H9 (cell line): ENCODE results near the gene NRP2. TPM values are rescaled to one million over a fixed set of nuclear protein-coding genes. Genes with fewer than 3 reads are reported as not detected.

ENCODE experiments used
- DNase-seq: peaks from one replicate; pipeline ENCODE4 v3.0.0-alpha.2; 2017
- H2AFZ ChIP-seq: one replicate; pipeline ENCODE4 v1.6.1; 2013; ENCODE audit warnings: mild to moderate bottlenecking, low read length, control low read depth, moderate library complexity
- H2AK5ac ChIP-seq: 2 replicates; pipeline ENCODE4 v1.6.1; 2013; ENCODE audit warnings: low read length, control low read depth, mixed read lengths; ENCODE audit not compliant: insufficient read length
- H2BK120ac ChIP-seq: one replicate; pipeline ENCODE4 v1.6.1; 2013; ENCODE audit warnings: low read depth, mild to moderate bottlenecking, low read length, control low read depth, inconsistent platforms; ENCODE audit not compliant: poor library complexity, severe bottlenecking
- H2BK12ac ChIP-seq: 2 replicates; pipeline ENCODE4 v1.6.1; 2013; ENCODE audit warnings: low read length, control low read depth, mixed read lengths, low read depth; ENCODE audit not compliant: insufficient read length
- H2BK15ac ChIP-seq: 2 replicates; pipeline ENCODE4 v1.6.1; 2013; ENCODE audit warnings: low read depth, low read length, control low read depth
- H2BK20ac ChIP-seq: one replicate; pipeline ENCODE4 v1.6.1; 2013; ENCODE audit warnings: low read depth, mild to moderate bottlenecking, low read length, control low read depth, inconsistent platforms; ENCODE audit not compliant: poor library complexity, severe bottlenecking
- H2BK5ac ChIP-seq: 2 replicates; pipeline ENCODE4 v1.6.1; 2013; ENCODE audit warnings: low read length, control low read depth, mixed read lengths; ENCODE audit not compliant: insufficient read length
- H3K14ac ChIP-seq: 2 replicates; pipeline ENCODE4 v1.6.1; 2013; ENCODE audit warnings: low read length, control low read depth; ENCODE audit not compliant: insufficient read depth
- H3K18ac ChIP-seq: 2 replicates; pipeline ENCODE4 v1.6.1; 2013; ENCODE audit warnings: low read depth, mild to moderate bottlenecking, mixed read lengths, low read length, control low read depth; ENCODE audit not compliant: insufficient read length
- H3K23ac ChIP-seq: 2 replicates; pipeline ENCODE4 v1.6.1; 2013; ENCODE audit warnings: low read length, control low read depth, mixed read lengths, low read depth; ENCODE audit not compliant: insufficient read length
- H3K23me2 ChIP-seq: 2 replicates; pipeline ENCODE4 v1.6.1; 2013; ENCODE audit warnings: low read depth, mild to moderate bottlenecking, mixed read lengths, low read length, control low read depth; ENCODE audit not compliant: insufficient read length, poor library complexity, severe bottlenecking
- H3K27ac ChIP-seq: 2 replicates; pipeline ENCODE4 v1.5.1; 2013; ENCODE audit warnings: low read length, control low read depth, mixed read lengths, low read depth; ENCODE audit not compliant: insufficient read length
- H3K27me3 ChIP-seq: 2 replicates; pipeline ENCODE4 v1.6.1; 2013; ENCODE audit warnings: low read length, control low read depth, inconsistent platforms; ENCODE audit not compliant: insufficient read depth
- H3K4ac ChIP-seq: 2 replicates; pipeline ENCODE4 v1.6.1; 2013; ENCODE audit warnings: low read depth, mild to moderate bottlenecking, control low read depth, inconsistent platforms, low read length, moderate library complexity
- H3K4me1 ChIP-seq: 2 replicates; pipeline ENCODE4 v1.6.1; 2013; ENCODE audit warnings: low read length, control low read depth, inconsistent platforms; ENCODE audit not compliant: insufficient read depth
- H3K4me2 ChIP-seq: 2 replicates; pipeline ENCODE4 v1.6.1; 2013; ENCODE audit warnings: low read length, control low read depth, mixed read lengths; ENCODE audit not compliant: insufficient read length, insufficient read depth
- H3K56ac ChIP-seq: 2 replicates; pipeline ENCODE4 v1.6.1; 2013; ENCODE audit warnings: low read depth, mild to moderate bottlenecking, mixed read lengths, low read length, control low read depth; ENCODE audit not compliant: insufficient read length
- H3K79me1 ChIP-seq: 2 replicates; pipeline ENCODE4 v1.6.1; 2013; ENCODE audit warnings: low read depth, mild to moderate bottlenecking, moderate library complexity, low read length, control low read depth, inconsistent platforms; ENCODE audit not compliant: insufficient read depth, poor library complexity, severe bottlenecking
- H3K79me2 ChIP-seq: 2 replicates; pipeline ENCODE4 v1.6.1; 2013; ENCODE audit warnings: low read length, control low read depth, inconsistent platforms; ENCODE audit not compliant: insufficient read depth
- H3K9ac ChIP-seq: 2 replicates; pipeline ENCODE4 v1.6.1; 2013; ENCODE audit warnings: low read length, control low read depth, mixed read lengths; ENCODE audit not compliant: insufficient read length; ENCODE audit errors: extremely low read depth
- H3K9me3 ChIP-seq: one replicate; pipeline ENCODE4 v1.6.1; 2013; ENCODE audit warnings: low read depth, low read length, inconsistent platforms; ENCODE audit not compliant: control insufficient read depth
- H3T11ph ChIP-seq: one replicate; pipeline ENCODE4 v1.6.1; 2013; ENCODE audit warnings: mild to moderate bottlenecking, low read length, control low read depth, inconsistent platforms
- H4K20me1 ChIP-seq: one replicate; pipeline ENCODE4 v1.6.1; 2013; ENCODE audit not compliant: control insufficient read depth, insufficient read length, insufficient read depth
- H4K5ac ChIP-seq: 2 replicates; pipeline ENCODE4 v1.6.1; 2013; ENCODE audit warnings: low read depth, mild to moderate bottlenecking, mixed read lengths, low read length, control low read depth; ENCODE audit not compliant: insufficient read length
- H4K8ac ChIP-seq: replicated peaks from 2 replicates; pipeline ENCODE4 v1.6.1; 2013; ENCODE audit warnings: low read length, control low read depth, mixed read lengths, low read depth; ENCODE audit not compliant: insufficient read length
- H4K91ac ChIP-seq: 2 replicates; pipeline ENCODE4 v1.6.1; 2013; ENCODE audit warnings: low read depth, mild to moderate bottlenecking, moderate library complexity, mixed read lengths, low read length, control low read depth; ENCODE audit not compliant: insufficient read length
- H3K27ac Mint-ChIP-seq, 3 experiments: 2 replicates in 2 of 3; 3 replicates in 1 of 3; pipeline ENCODE4 v1.8.0; 2020 to 2021; ENCODE audit warnings: mixed read lengths in 3 of 3, mild to moderate bottlenecking in 1 of 3, moderate library complexity in 1 of 3
- H3K27me3 Mint-ChIP-seq: 2 replicates; pipeline ENCODE4 v1.8.0; 2021; ENCODE audit warnings: low read depth, mild to moderate bottlenecking, moderate library complexity, mixed read lengths
- H3K36me3 Mint-ChIP-seq, 3 experiments: 2 replicates in 2 of 3; 3 replicates in 1 of 3; pipeline ENCODE4 v1.8.0; 2020 to 2021; ENCODE audit warnings: low read depth in 3 of 3, mixed read lengths in 3 of 3; ENCODE audit not compliant: insufficient read depth in 1 of 3
- H3K4me1 Mint-ChIP-seq, 2 experiments: 2 replicates each; pipeline ENCODE4 v1.8.0; 2020; ENCODE audit warnings: mixed read lengths in 2 of 2
- H3K4me3 Mint-ChIP-seq, 2 experiments: 2 replicates in 1 of 2; 3 replicates in 1 of 2; pipeline ENCODE4 v1.8.0; 2020 to 2021; ENCODE audit warnings: mild to moderate bottlenecking in 2 of 2, mixed read lengths in 2 of 2, moderate library complexity in 1 of 2
- H3K9me3 Mint-ChIP-seq, 2 experiments: 2 replicates in 1 of 2; 3 replicates in 1 of 2; pipeline ENCODE4 v1.8.0; 2020; ENCODE audit warnings: mild to moderate bottlenecking in 2 of 2, mixed read lengths in 2 of 2, moderate library complexity in 1 of 2
- CTCF ChIP-seq: fragments of 200-600 bp; sonication (generic); conservative IDR thresholded peaks from 3 replicates; pipeline ENCODE4 v1.8.0; 2021; ENCODE audit warnings: antibody characterized with exemption, mild to moderate bottlenecking
- WGBS: extraction: QIAGEN DNeasy Blood & Tissue Kit; methylation state at CpG from one replicate; pipeline ENCODE4 v1.1.7; 2013; ENCODE audit warnings: missing lambda C conversion rate, low lambda C conversion rate, mixed read lengths; ENCODE audit not compliant: insufficient read length; ENCODE audit errors: extremely low coverage; 5-methylcytosine and 5-hydroxymethylcytosine counted together
- total RNA-seq: library from RNA; stranded (reverse); gene quantifications from 2 replicates; pipeline ENCODE4 v1.2.1, GENCODE V29; 2021

The NRP2 gene
- total RNA-seq, 1 experiment from 2014 or later, result 19.7 TPM

DNA sequence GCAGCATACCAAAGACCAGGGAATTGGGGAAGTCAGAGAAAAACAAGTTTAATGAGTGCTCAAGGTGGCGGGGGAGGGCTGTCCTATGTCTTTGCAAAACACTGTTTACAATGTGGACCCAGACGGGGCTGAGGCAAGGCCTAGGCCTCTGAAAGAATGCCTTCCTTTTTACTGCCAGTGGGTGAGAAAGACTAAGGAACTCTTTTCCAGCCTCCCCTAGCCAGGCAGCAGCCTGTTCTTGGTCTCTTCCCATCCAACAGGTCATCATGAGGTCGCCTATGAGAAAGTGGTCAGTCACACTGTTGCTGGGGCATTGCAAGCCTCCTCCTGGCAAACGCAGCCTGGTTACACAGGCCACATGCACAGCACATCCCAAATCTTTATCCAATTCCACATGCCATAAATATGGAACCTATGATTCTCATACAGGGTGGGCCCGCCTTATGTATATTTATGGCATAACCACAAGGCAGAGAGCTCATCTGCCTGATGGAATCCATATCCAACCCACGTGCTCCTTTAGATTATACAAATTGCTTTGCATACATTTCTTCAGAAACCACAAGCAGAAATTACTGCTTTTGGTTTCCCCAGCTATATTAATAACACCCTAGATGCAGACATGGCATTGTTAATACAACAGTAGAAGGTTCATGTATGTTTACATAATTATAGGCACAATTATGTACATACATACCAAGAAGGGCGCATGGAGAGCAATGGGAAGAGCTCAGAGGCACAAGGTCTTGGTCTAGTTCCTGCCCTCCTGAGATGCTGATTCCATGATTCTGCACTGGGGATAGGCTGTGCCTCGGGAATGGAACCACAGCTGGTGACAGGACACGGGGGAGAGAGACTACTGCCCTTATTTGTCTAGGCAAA lies 48.6 kb downstream of the NRP2 start:
- Histone ChIP-seq H2BK5ac (no peak overlapping the region), H2BK120ac (no peak overlapping the region), H3K79me2 (no peaks in the 10 kb centered on the region), H3K79me1 (no peaks in the 10 kb centered on the region), H3K4ac (no peak overlapping the region), H2AFZ (no peak overlapping the region), H2BK20ac (no peak overlapping the region), H3K14ac (0 out of 2 replicates have a peak overlapping the region, but pooled peaks have one; percentile 28), H4K5ac (no peak overlapping the region), H3K23ac (no peak overlapping the region), H3T11ph (no peak overlapping the region), H2AK5ac (no peak overlapping the region), H4K20me1 (no peaks in the 10 kb centered on the region), H3K18ac (no peak overlapping the region), H4K8ac (no peak overlapping the region), H3K56ac (no peak overlapping the region), H3K4me2 (no peak overlapping the region), H2BK12ac (no peak overlapping the region), H3K27ac (no peak overlapping the region), H3K9ac (no peak overlapping the region), H3K27me3 (no peaks in the 10 kb centered on the region), H3K23me2 (no peaks in the 10 kb centered on the region), H4K91ac (no peak overlapping the region), H3K9me3 (no peaks in the 10 kb centered on the region), H3K4me1 (peaks cover 7% of the 10 kb centered on the region; the same call in 1 of the 2 replicates), H2BK15ac (no peak overlapping the region)
- WGBS, result no CpG with 5 or more reads among the region's 9 CpGs
- no peak overlapping the region for H3K4me3 Mint-ChIP-seq
- H3K9me3 Mint-ChIP-seq, result no peaks in the 10 kb centered on the region; a peak in 1 of 5 replicates
- no peaks in the 10 kb centered on the region for H3K27me3 Mint-ChIP-seq
- H3K4me1 Mint-ChIP-seq, result peaks cover 57 to 62% of the 10 kb centered on the region in 2 experiments
- TF ChIP-seq CTCF, result no peak
- H3K27ac Mint-ChIP-seq, result peak overlapping the region; percentile 69 to 86 (median 82); a peak in 5 of 7 replicates
- peaks cover 20 to 32% (median 26%) of the 10 kb centered on the region in 3 experiments for H3K36me3 Mint-ChIP-seq
- DNase-seq, result no peak
